Panc1 (cell line): ENCODE data around the gene KNTC1. TPM values are rescaled to one million over a fixed set of nuclear protein-coding genes. Genes with fewer than 3 reads are reported as not detected.

Source experiments
- ATAC-seq: fragments of 200-7000 bp; cut with Tn5 transposase; 2 replicates; pipeline ENCODE4 v1.9.1; 2020; ENCODE audit warnings: mild to moderate bottlenecking, moderate library complexity
- BruUV-seq: library from RNA; stranded (reverse); fragments of 400-500 nt; replicated peaks from 2 replicates; lab custom pipeline; 2021; lab: Mats Ljungman, UMichigan
- CTCF ChIA-PET: fragments of 300-600 bp; sonication (Branson Sonifier 250); formaldehyde crosslinking; loops from one replicate; lab custom pipeline; 2022; ENCODE audit warnings: antibody characterized with exemption; lab: Charles Lee
- POLR2A ChIA-PET: fragments of 300-600 bp; sonication (Branson Sonifier 250); formaldehyde crosslinking; loops from one replicate; lab custom pipeline; 2022; ENCODE audit warnings: antibody characterized with exemption; lab: Charles Lee
- DNase-seq: peaks from one replicate; pipeline ENCODE4 v3.0.0-alpha.2; 2010; ENCODE audit warnings: low read depth, low spot score
- H3K27ac ChIP-seq: 2 replicates; pipeline ENCODE4 v1.5.1; 2011; ENCODE audit warnings: mild to moderate bottlenecking, low read length, inconsistent platforms
- H3K27me3 ChIP-seq: fragments of 200-500 bp; sonication (Bioruptor generic); 2 replicates; pipeline ENCODE4 v1.6.0; 2014; ENCODE audit warnings: low read length, inconsistent platforms; ENCODE audit not compliant: control insufficient read depth, insufficient read depth
- H3K36me3 ChIP-seq: fragments of 200-500 bp; sonication (Bioruptor generic); 2 replicates; pipeline ENCODE4 v1.5.1; 2014; ENCODE audit warnings: inconsistent platforms, mild to moderate bottlenecking, low read length, moderate library complexity; ENCODE audit not compliant: control insufficient read depth, insufficient read depth
- H3K4me1 ChIP-seq: 2 replicates; pipeline ENCODE4 v1.5.1; 2011; ENCODE audit warnings: inconsistent platforms, mild to moderate bottlenecking, low read length, moderate library complexity; ENCODE audit not compliant: control insufficient read depth, insufficient read depth
- H3K4me3 ChIP-seq, 2 experiments: 2 replicates each; pipeline ENCODE4 v1.5.1; 2011 to 2012; ENCODE audit warnings: low read depth in 2 of 2, low read length in 2 of 2, mild to moderate bottlenecking in 2 of 2, inconsistent platforms in 1 of 2, moderate library complexity in 1 of 2
- H3K9me3 ChIP-seq: fragments of 200-500 bp; sonication (Bioruptor generic); 2 replicates; pipeline ENCODE4 v1.5.1; 2014; ENCODE audit warnings: low read depth, mild to moderate bottlenecking, inconsistent platforms, low read length, moderate library complexity; ENCODE audit not compliant: control insufficient read depth, insufficient read depth
- POLR2AphosphoS5 ChIP-seq: IDR thresholded peaks from 2 replicates; pipeline ENCODE4 v1.6.1; 2012; ENCODE audit warnings: mild to moderate bottlenecking, low read depth, low read length, moderate library complexity
- SIN3A ChIP-seq: IDR thresholded peaks from 2 replicates; pipeline ENCODE4 v1.6.1; 2012; ENCODE audit warnings: low read depth, mild to moderate bottlenecking, low read length, moderate library complexity, borderline replicate concordance; ENCODE audit not compliant: insufficient read depth
- TCF7L2 ChIP-seq: IDR thresholded peaks from 2 replicates; pipeline ENCODE4 v1.6.1; 2011; ENCODE audit warnings: mild to moderate bottlenecking, low read depth, low read length, inconsistent platforms
- in situ Hi-C: cut with HindIII; loops from 2 replicates; pipeline ENCODE4 v1.10.0; 2016; ENCODE audit warnings: low sequenced_read_pairs, low pct_unique_long_range_greater_than_20kb
- intact Hi-C: fragments of 100-400 bp; cut with micrococcal nuclease; formaldehyde crosslinking; loops from one replicate; pipeline ENCODE4 v1.10.0; 2022; ENCODE audit not compliant: unreplicated experiment
- total RNA-seq: library from RNA; stranded (reverse); gene quantifications from one replicate; pipeline ENCODE4 v1.2.1, GENCODE V29; 2021; ENCODE audit not compliant: unreplicated experiment
- TF ChIP-seq, protein P1 (sequence below), 2 experiments: IDR thresholded peaks; 2 replicates each; pipeline ENCODE4 v1.6.1; 2011 to 2012; ENCODE audit warnings: low read depth in 2 of 2, control low read depth in 1 of 2, low read length in 1 of 2, mild to moderate bottlenecking in 1 of 2, moderate library complexity in 1 of 2; ENCODE audit not compliant: insufficient read depth in 1 of 2
- TF ChIP-seq, protein P2 (sequence below): fragments of 450-650 bp; IDR thresholded peaks from 2 replicates; pipeline ENCODE4 v1.5.1; 2017; ENCODE audit warnings: mild to moderate bottlenecking

Gene KNTC1
- total RNA-seq, 1 experiment from 2014 or later: 53.9 TPM

DNA sequence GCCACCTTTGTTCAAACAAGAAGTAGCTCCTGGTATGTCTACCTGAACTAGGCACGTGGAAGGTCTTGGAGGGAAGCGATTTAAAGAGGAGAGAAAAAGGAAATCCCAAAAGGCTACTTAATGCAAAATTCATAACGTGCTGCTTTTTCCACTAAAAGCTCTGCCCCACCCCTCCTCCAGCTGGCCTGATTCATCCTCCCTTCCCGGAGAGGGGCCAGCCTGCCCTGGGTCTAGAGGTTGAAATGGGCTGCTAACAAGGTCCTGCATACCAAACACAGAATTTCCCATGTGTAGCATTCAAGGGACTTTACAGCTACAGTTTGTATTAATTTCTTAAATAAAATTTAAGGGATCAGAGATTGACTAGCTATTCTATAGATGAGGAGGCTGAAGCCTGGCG is 83.2 kb downstream of the KNTC1 start:
- Histone ChIP-seq H3K4me1 (no peaks in the 10 kb centered on the region), H3K4me3 (no peak overlapping the region), H3K9me3 (no peaks in the 10 kb centered on the region), H3K27me3 (no peaks in the 10 kb centered on the region), H3K27ac (no peak overlapping the region), H3K36me3 (peaks cover 19% of the 10 kb centered on the region; the same call in 1 of the 2 replicates)
- in situ Hi-C loops (no loop called here), intact Hi-C loops (no loop called here)
- POLR2A ChIA-PET: no interaction called here
- ATAC-seq (no peak), DNase-seq (no peak)
- BruUV-seq: no TSS peak
- CTCF ChIA-PET: no interaction called here
- TF ChIP-seq POLR2AphosphoS5 (no peak), SIN3A (no peak), TCF7L2 (no peak)
- TF ChIP-seq, protein P1, sequence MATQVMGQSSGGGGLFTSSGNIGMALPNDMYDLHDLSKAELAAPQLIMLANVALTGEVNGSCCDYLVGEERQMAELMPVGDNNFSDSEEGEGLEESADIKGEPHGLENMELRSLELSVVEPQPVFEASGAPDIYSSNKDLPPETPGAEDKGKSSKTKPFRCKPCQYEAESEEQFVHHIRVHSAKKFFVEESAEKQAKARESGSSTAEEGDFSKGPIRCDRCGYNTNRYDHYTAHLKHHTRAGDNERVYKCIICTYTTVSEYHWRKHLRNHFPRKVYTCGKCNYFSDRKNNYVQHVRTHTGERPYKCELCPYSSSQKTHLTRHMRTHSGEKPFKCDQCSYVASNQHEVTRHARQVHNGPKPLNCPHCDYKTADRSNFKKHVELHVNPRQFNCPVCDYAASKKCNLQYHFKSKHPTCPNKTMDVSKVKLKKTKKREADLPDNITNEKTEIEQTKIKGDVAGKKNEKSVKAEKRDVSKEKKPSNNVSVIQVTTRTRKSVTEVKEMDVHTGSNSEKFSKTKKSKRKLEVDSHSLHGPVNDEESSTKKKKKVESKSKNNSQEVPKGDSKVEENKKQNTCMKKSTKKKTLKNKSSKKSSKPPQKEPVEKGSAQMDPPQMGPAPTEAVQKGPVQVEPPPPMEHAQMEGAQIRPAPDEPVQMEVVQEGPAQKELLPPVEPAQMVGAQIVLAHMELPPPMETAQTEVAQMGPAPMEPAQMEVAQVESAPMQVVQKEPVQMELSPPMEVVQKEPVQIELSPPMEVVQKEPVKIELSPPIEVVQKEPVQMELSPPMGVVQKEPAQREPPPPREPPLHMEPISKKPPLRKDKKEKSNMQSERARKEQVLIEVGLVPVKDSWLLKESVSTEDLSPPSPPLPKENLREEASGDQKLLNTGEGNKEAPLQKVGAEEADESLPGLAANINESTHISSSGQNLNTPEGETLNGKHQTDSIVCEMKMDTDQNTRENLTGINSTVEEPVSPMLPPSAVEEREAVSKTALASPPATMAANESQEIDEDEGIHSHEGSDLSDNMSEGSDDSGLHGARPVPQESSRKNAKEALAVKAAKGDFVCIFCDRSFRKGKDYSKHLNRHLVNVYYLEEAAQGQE (IDR thresholded peaks at IDR 0.05; ENCODE audit: insufficient read depth in 1 of 2, low read depth in 2 of 2, low read length in 1 of 2): no peak
- TF ChIP-seq, protein P2, sequence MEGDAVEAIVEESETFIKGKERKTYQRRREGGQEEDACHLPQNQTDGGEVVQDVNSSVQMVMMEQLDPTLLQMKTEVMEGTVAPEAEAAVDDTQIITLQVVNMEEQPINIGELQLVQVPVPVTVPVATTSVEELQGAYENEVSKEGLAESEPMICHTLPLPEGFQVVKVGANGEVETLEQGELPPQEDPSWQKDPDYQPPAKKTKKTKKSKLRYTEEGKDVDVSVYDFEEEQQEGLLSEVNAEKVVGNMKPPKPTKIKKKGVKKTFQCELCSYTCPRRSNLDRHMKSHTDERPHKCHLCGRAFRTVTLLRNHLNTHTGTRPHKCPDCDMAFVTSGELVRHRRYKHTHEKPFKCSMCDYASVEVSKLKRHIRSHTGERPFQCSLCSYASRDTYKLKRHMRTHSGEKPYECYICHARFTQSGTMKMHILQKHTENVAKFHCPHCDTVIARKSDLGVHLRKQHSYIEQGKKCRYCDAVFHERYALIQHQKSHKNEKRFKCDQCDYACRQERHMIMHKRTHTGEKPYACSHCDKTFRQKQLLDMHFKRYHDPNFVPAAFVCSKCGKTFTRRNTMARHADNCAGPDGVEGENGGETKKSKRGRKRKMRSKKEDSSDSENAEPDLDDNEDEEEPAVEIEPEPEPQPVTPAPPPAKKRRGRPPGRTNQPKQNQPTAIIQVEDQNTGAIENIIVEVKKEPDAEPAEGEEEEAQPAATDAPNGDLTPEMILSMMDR: no peak

DNA sequence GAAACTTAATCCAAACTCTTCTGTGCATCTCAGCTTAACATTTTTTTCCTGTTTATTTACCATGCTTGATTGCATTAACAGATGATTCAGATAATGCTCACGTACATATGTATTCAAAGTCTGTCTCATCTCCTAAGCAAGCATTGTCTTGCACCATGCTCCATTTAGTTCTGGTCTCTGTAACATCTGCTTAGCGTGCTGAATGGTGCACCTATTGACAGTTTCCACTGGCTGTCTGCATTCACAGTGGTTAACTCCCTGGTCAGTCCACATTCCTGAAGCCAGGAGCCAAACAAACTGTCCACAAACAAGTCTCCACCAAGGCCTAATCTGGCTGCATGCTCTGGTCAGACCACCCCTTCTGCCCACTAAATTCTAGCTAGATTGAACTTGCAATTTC is 83.9 kb downstream of the KNTC1 start:
- DNase-seq (no peak), ATAC-seq (no peak)
- CTCF ChIA-PET: no interaction called here
- Histone ChIP-seq H3K4me3 (no peak overlapping the region), H3K9me3 (no peaks in the 10 kb centered on the region), H3K27me3 (no peaks in the 10 kb centered on the region), H3K4me1 (no peaks in the 10 kb centered on the region), H3K36me3 (peaks cover 18% of the 10 kb centered on the region; the same call in 1 of the 2 replicates), H3K27ac (no peak overlapping the region)
- intact Hi-C loops: no loop called here
- TF ChIP-seq, protein P2: no peak
- TF ChIP-seq SIN3A (no peak), POLR2AphosphoS5 (no peak), TCF7L2 (no peak)
- TF ChIP-seq, protein P1 (IDR thresholded peaks at IDR 0.05; ENCODE audit: insufficient read depth in 1 of 2, low read depth in 2 of 2, low read length in 1 of 2): no peak
- POLR2A ChIA-PET: no interaction called here
- in situ Hi-C loops: no loop called here
- no TSS peak for BruUV-seq
